Measurements from ENCODE around the gene SCNM1. TPM values are rescaled to one million over a fixed set of nuclear protein-coding genes. Genes with fewer than 3 reads are reported as not detected.

The SCNM1 gene
- total RNA-seq, 6 donors from 2014 or later, result 8.9 to 50.3 (median 25.9) TPM

GRCh38 chr1:151146412-151147131 lies 19.4 kb upstream of the SCNM1 start, which contains the start of gene SEMA6C:
SEMA6C (minus strand) TSS chr1:151146631; CDS start chr1:151142621, 4,010 bp downstream.
- ATAC-seq (ENCODE audit: low FRiP score in 2 of 2), result peak; percentile 97 to 99
- TF ChIP-seq EP300 (IDR thresholded peaks at IDR 0.05) (no peak), POLR2A (IDR thresholded peaks at IDR 0.05) (peak in 2 of 4 donors; percentile 77 to 87), CTCF (IDR thresholded peaks at IDR 0.05) (no peak), POLR2AphosphoS5 (IDR thresholded peaks at IDR 0.05) (peak; percentile 36 to 76)
- DNase-seq, result peak; percentile 96 to 97
- peak within 1 kb of the TSS; percentile 29 to 76 (median 56) for H3K4me3 ChIP-seq
- no peaks in the 10 kb centered on the region for H3K9me3 ChIP-seq
- WGBS, 2 donors, result 0 to 2% methylated on average over 17 to 61 of the region's 61 CpGs
- no peaks in the 10 kb centered on the region for H3K36me3 ChIP-seq
- peak within 1 kb of the TSS; percentile 53 to 80 (median 73) for H3K27ac ChIP-seq
- peaks cover 21 to 28% (median 25%) of the 10 kb centered on the region in 4 donors for H3K4me1 ChIP-seq
- no peaks in the 10 kb centered on the region for H3K27me3 ChIP-seq

GRCh38 chr1:151147132-151147503 lies 18.8 kb upstream of the SCNM1 start:
- no peak for DNase-seq
- ATAC-seq (ENCODE audit: low FRiP score in 2 of 2), result no peak

GRCh38 chr1:151147665-151148064 lies 18.3 kb upstream of the SCNM1 start:
- WGBS, 2 donors, result 93 to 100% methylated on average over 2 of the region's 2 CpGs
- no peak overlapping the region for H3K4me3 ChIP-seq
- no peaks in the 10 kb centered on the region for H3K9me3 ChIP-seq
- H3K27ac ChIP-seq, result peak overlapping the region in 3 of 4 donors; percentile 68 to 80 (median 73)
- no peak for TF ChIP-seq POLR2AphosphoS5 (IDR thresholded peaks at IDR 0.05)
- no peak for TF ChIP-seq POLR2A (IDR thresholded peaks at IDR 0.05)
- no peak for TF ChIP-seq EP300 (IDR thresholded peaks at IDR 0.05)
- no peak for TF ChIP-seq CTCF (IDR thresholded peaks at IDR 0.05)
- no peaks in the 10 kb centered on the region for H3K36me3 ChIP-seq
- H3K27me3 ChIP-seq, result no peaks in the 10 kb centered on the region
- ATAC-seq (ENCODE audit: low FRiP score in 2 of 2) (no peak), DNase-seq (no peak)
- peaks cover 21 to 28% (median 25%) of the 10 kb centered on the region in 4 donors for H3K4me1 ChIP-seq

More at GRCh38 chr1:151147132-151147503, 18.8 kb upstream of the SCNM1 start:
- H3K36me3 ChIP-seq, result no peaks in the 10 kb centered on the region
- 17 to 35% methylated on average over 7 of the region's 7 CpGs for WGBS, 2 donors
- H3K9me3 ChIP-seq, result no peaks in the 10 kb centered on the region
- peaks cover 21 to 28% (median 25%) of the 10 kb centered on the region in 4 donors for H3K4me1 ChIP-seq
- TF ChIP-seq EP300 (IDR thresholded peaks at IDR 0.05) (no peak), POLR2A (IDR thresholded peaks at IDR 0.05) (no peak), CTCF (IDR thresholded peaks at IDR 0.05) (no peak), POLR2AphosphoS5 (IDR thresholded peaks at IDR 0.05) (no peak)
- H3K27ac ChIP-seq, result peak overlapping the region; percentile 53 to 80 (median 70)
- H3K27me3 ChIP-seq, result no peaks in the 10 kb centered on the region
- H3K4me3 ChIP-seq, result peak overlapping the region in 3 of 4 donors; percentile 55 to 76 (median 57)

- H3K27me3 ChIP-seq, result no peaks in the 10 kb centered on the region
- 55 to 73% methylated on average over 4 of the region's 4 CpGs for WGBS, 2 donors
- peak; percentile 81 to 87 for ATAC-seq (ENCODE audit: low FRiP score in 2 of 2)
- peaks cover 9 to 33% (median 20%) of the 10 kb centered on the region in 4 donors for H3K36me3 ChIP-seq
- peak within 1 kb of the TSS; percentile 66 to 81 (median 74) for H3K27ac ChIP-seq
- H3K4me3 ChIP-seq, result peak within 1 kb of the TSS; percentile 14 to 50 (median 44)
- no peaks in the 10 kb centered on the region for H3K9me3 ChIP-seq
- H3K4me1 ChIP-seq, result peaks cover 5 to 23% (median 11%) of the 10 kb centered on the region in 4 donors
- DNase-seq, result peak in 1 of 2 donors; percentile 76
- TF ChIP-seq EP300 (IDR thresholded peaks at IDR 0.05) (no peak), POLR2AphosphoS5 (IDR thresholded peaks at IDR 0.05) (no peak), CTCF (IDR thresholded peaks at IDR 0.05) (no peak), POLR2A (IDR thresholded peaks at IDR 0.05) (peak in 1 of 4 donors; percentile 32)
Measured at GRCh38 chr1:151156515-151156819, 9.5 kb upstream of the SCNM1 start, which contains the start of gene TNFAIP8L2. TNFAIP8L2 (plus strand) TSS chr1:151156649; CDS start chr1:151158698, 2,049 bp downstream.
